ENCODE measurements around the gene FAM117B. TPM values are rescaled to one million over a fixed set of nuclear protein-coding genes. Genes with fewer than 3 reads are reported as not detected.
"Not testable (repeated sequence)": the region's sequence is repeated elsewhere in the genome, so short reads cannot be mapped to it uniquely, and the experiment has no call there.

The FAM117B gene
- total RNA-seq, 1 donor from 2014 or later: 7.1 TPM

DNA sequence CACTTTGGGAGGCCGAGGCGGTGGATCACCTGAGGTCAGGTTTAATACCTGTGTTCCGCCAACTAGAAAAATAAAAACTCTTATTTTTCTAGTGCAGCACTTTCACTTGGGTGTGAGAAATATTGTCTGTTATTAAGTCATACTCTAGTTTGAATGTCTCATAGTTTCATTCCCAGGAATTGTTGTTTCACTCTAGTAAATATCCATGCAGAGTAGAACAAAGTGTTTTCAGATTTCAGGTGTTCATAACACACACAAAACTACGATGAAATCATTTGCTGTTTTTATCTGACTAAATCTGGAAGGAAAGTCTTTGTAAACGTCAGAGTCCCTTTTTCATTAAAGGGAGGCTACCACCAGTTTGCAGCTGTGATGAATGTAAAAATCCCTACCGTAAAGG is 4.0 kb downstream of the FAM117B start:
- no peak for DNase-seq

DNA sequence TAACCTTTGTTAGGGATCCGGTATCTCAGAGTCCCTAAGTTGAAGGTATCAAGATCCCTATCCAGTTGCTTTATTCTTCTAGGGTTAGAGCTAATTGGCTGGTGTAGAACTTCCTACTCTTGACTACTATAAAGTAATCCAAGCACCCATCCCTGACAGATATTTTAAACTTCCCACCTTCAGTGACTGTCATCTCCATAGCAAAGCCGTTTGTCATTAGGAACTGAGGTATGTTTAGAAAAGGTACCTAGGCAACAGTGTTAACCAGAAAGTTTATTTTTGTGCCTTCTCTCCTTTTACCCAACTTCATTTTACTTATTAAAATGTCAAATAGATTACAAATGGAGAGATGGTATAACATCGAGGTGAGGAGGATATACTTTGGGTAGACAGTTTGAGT is 4.5 kb downstream of the FAM117B start:
- no peak for DNase-seq

- DNase-seq: no peak
These were observed 7.8 kb downstream of the FAM117B start for GRCh38 chr2:202642567-202642966.

GRCh38 chr2:202643012-202643858 is 8.5 kb downstream of the FAM117B start:
- no peak for DNase-seq

DNA sequence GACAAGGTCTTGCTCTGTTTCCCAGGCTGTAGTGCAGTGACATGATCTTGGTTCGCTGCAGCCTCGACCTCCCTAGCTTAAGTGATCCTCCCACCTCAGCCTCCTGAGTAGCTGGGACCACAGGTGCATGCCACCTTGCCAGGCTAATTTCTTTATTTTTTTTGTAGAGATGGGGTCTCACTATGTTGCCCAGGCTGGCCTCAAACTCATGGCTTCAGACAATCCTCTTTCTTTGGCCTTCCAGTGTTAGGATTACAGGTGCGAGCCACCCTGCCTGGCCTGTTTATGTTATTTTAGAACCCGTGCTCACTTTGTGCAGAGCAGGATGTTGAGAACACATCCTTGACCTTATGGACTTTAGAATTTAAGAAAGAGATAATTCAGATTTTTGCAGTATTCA is 17.4 kb downstream of the FAM117B start:
- no peak for DNase-seq

GRCh38 chr2:202653890-202654289 is 19.1 kb downstream of the FAM117B start:
- DNase-seq: no peak

GRCh38 chr2:202657876-202658275 is 23.1 kb downstream of the FAM117B start:
- DNase-seq: no peak

- no peak for DNase-seq
These were observed 26.0 kb downstream of the FAM117B start for GRCh38 chr2:202660796-202661195.

DNA sequence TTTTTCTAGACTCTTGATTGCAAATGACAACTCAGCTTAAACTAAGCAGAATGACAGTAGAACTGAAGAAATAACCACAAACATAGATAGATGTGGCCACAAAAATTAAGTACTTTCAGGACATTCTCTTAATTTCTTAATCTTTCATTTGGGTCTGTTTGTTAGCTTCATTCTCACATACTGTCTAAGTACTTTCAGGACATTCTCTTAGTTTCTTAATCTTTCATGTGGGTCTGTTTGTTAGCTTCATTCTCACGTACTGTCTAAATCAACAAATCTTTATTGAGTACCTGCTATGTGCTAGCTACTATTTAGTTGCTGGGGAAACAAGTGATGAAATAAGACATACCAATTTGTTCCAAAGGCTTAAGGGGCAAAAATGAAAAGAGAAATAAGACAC is 35.1 kb downstream of the FAM117B start:
- no peak for DNase-seq

GRCh38 chr2:202671317-202672035 is 36.7 kb downstream of the FAM117B start:
- DNase-seq: no peak

DNA sequence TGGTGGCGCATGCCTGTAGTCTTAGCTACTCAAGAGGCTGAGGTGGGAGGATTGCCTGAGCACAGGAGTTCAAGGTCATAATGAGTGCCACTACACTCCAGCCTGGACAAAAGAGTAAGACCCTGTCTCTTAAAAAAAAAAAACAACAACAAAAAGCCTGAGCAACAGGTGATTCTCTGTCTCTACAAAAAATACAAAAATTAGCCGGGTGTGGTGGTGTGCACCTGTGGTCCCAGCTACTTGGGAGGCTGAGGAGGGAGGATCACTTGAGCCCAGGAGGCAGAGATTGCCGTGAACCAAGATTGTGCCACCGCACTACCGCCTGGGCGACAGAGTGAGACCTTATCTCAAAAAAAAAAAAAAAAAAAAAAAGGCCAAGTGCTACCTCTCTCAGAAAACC is 40.3 kb downstream of the FAM117B start:
- DNase-seq: not testable (repeated sequence)

DNA sequence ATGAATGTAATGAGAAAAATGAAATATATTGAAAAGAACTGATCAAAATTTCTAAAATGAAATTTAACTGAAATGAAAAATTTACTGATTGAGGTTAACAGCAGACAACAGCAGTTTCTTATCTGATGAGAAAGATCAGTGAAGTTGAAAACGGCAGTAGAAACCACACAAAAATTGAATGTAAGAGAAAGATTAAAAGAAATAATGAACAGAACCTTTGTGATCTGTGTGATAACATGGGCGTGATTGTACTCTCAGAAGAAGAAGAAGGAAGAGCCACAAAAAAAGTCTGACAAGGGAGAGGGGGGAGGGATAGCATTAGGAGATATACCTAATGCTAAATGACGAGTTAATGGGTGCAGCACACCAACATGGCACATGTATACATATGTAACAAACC is 45.2 kb downstream of the FAM117B start:
- no peak for DNase-seq

- no peak for DNase-seq
These were observed 45.7 kb downstream of the FAM117B start for GRCh38 chr2:202680512-202680911.

DNA sequence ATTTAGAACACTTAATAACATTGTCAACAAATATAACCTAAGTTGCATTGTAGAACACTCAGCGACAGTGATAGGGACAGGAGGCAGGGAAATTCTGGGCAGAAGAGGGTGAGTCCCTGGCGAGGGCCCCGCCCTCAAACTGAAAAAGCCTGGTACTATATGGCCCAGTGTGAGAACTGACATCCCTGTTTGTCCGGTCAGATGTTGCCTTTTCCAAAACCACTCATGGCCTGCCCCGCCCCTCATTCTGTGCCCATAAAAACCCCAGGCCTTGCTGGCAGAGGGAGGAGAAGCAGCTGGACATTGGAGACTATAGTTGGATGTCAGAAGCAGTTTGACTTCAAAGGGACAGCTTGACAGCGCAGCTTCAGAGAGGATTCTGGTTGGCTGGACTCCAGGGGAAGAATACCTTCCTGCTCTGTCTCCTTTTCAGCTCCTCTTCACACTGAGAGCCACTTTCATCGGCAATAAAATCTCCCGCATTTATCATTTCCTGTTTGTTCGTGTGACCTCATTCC is 47.0 kb downstream of the FAM117B start:
- no peak for DNase-seq

DNA sequence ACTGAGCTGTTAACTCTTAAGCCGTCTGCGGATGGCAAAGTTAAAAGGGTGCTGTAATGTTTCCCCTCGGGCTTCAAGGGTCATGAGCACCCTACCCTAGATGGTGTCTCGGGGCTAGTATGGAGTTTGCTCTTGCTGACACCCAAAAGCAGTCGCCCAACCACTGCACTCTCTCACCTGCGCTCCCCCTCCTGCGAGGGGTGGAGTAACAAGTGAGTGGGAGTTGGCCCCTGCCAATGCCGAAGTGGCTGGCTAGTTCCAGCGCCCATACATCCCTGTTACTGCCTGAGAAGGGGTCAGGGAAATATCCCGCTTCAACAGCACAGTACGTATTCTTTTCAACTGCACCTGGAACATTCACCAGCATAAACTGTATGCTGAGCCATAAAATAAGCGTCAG is 47.5 kb downstream of the FAM117B start:
- no peak for DNase-seq

GRCh38 chr2:202687276-202687675 is 52.5 kb downstream of the FAM117B start:
- DNase-seq: no peak

DNA sequence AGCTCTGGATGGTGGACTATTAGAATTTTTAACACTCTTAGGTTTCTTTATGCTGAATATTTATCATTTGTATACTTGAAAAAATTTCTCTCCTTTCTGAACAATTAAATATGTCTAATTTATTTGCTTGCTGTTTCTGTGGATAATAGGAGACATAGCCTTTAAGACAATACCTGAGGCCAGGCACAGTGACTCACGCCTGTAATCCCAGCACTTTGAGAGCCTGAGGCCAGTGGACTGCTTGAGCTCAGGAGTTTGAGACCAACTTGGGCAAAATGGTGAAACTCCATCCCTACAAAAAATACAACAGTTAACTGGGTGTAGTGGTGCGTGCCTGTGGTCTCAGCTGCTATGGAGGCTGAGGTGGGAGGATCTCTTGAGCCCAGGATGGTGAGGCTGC is 54.7 kb downstream of the FAM117B start:
- DNase-seq: no peak

GRCh38 chr2:202689898-202690297 is 55.1 kb downstream of the FAM117B start:
- DNase-seq: no peak

GRCh38 chr2:202690321-202690900 is 55.6 kb downstream of the FAM117B start:
- DNase-seq: no peak

DNA sequence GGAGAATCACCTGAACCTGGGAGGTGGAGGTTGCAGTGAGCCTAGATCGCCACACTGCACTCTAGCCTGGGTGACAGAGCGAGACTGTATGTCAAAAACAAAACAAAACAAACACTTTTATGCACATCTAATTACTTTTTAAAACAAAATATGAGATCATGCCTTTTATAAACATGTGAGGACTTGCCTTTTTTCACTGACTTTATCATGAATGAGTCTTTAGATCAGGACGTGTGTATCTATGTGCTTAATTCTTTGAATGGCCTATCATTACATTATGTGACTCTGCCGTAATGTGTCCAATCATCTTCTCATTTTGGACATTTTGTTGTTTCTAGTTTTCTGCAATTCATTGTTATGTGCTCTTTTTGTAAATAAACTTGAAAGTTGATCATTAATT is 58.7 kb downstream of the FAM117B start:
- DNase-seq: no peak

DNA sequence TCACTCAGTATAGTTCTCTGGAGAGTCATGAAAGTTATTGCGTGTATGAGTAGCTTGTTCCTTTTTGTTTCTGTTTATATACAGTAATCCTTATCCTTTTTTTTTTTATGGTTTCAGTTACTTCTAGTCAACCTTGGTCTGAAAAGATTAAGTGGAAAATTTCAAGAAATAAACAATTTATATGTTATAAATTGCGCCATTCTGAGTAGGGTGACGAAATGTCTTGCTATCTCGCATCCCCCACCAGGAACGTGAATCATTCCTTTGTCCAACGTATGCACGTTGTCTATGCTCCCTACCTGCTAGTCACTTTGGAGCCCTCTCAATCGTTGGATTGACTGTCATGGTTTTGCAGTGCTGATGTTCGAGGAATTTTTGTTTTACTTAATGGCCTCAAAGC is 60.4 kb downstream of the FAM117B start:
- no peak for DNase-seq

- DNase-seq: no peak
These were observed 65.5 kb downstream of the FAM117B start for GRCh38 chr2:202700075-202700901.
